ENCODE data around the gene GPR158. TPM values are rescaled to one million over a fixed set of nuclear protein-coding genes. Genes with fewer than 3 reads are reported as not detected.
A peak's percentile ranks its signal among the peaks of the same experiment; 100 is the strongest.
"Not testable (repeated sequence)": the region's sequence is repeated elsewhere in the genome, so short reads cannot be mapped to it uniquely, and the experiment has no call there.

GPR158 gene, protein sequence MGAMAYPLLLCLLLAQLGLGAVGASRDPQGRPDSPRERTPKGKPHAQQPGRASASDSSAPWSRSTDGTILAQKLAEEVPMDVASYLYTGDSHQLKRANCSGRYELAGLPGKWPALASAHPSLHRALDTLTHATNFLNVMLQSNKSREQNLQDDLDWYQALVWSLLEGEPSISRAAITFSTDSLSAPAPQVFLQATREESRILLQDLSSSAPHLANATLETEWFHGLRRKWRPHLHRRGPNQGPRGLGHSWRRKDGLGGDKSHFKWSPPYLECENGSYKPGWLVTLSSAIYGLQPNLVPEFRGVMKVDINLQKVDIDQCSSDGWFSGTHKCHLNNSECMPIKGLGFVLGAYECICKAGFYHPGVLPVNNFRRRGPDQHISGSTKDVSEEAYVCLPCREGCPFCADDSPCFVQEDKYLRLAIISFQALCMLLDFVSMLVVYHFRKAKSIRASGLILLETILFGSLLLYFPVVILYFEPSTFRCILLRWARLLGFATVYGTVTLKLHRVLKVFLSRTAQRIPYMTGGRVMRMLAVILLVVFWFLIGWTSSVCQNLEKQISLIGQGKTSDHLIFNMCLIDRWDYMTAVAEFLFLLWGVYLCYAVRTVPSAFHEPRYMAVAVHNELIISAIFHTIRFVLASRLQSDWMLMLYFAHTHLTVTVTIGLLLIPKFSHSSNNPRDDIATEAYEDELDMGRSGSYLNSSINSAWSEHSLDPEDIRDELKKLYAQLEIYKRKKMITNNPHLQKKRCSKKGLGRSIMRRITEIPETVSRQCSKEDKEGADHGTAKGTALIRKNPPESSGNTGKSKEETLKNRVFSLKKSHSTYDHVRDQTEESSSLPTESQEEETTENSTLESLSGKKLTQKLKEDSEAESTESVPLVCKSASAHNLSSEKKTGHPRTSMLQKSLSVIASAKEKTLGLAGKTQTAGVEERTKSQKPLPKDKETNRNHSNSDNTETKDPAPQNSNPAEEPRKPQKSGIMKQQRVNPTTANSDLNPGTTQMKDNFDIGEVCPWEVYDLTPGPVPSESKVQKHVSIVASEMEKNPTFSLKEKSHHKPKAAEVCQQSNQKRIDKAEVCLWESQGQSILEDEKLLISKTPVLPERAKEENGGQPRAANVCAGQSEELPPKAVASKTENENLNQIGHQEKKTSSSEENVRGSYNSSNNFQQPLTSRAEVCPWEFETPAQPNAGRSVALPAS (N-terminal part only)
- 10.8 and 12.3 TPM in 2 replicates for total RNA-seq (2014; rRNA removed; shearing (Covaris generic))
- 8.3 and 8.6 TPM in 2 replicates for polyA plus RNA-seq (2015; cell fraction: cytosol; rRNA removed)
- polyA plus RNA-seq (2015; cell fraction: nucleus; rRNA removed) = 9.5 and 9.7 TPM in 2 replicates

DNA sequence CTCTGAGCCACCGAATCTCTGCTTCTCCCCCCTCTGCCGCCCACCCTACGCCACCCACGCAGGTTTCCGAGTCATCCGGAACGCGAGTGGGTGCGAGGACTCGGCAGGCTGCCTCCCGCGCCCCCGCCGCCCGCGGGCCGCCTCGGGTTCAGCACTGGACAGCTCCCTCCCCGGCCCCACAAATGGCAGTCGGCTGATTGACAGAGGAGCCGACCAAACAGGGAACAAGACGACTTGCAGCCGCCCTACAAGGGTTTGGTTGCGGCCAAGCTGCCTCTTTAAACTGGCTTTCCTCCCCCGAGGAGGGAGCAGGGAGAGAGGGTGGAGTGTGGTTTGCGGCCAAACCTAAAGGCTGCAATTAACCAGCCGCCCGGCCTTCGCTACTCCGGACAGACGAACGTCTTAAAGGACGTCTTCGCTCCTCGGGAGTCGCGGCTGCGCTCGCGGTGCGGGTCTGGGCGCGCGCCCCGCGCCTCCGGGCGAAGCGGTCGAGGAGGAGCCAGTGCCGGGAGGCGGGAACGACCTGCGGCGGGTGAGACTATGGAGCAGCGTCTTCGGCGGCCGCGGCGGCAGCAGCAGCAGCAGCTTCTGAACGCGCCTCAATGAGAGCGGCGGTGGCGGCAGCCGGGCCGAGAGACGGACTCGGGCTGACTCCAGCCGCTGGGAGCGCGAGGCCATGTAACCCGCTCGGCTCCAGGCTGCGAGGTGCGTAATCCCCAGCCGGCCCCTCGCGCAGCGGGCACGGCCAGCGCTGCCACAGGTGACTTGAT, at the start of gene GPR158:
Gene GPR158, plus strand, starts transcription at position 541 of the 770 bp plus-strand sequence. CDS start 420 bp downstream, outside the sequence.
- peak; percentile 92 for DNase-seq (ENCODE audit: low read depth, low spot score)
- in situ Hi-C loops (cut with HindIII; ENCODE audit: low pct_unique_long_range_greater_than_20kb, low sequenced_read_pairs) = no loop called here

DNA sequence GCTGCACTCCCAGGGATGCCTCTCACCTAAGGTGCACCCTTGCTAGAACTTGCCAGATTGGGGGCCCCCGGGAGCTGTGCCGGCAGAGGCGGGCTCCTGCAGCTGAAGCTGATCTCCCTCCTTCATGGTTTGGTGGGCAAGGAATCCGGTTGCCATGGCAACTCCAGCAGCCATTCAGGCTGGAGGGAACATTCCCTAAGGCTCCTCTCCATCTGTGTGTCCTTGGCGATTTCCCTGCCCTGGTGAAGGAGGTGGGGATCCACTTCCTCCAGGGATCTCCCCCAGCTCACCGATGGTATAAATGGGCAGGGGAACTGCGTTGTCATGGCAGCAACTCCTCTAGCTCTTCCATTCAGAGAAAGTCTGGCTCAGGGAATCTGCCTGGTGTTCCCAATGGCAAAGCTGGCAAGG, 49.6 kb upstream of the GPR158 start:
- in situ Hi-C loops (cut with HindIII; ENCODE audit: low pct_unique_long_range_greater_than_20kb, low sequenced_read_pairs) = no loop called here
- no peak for DNase-seq (ENCODE audit: low read depth, low spot score)

DNA sequence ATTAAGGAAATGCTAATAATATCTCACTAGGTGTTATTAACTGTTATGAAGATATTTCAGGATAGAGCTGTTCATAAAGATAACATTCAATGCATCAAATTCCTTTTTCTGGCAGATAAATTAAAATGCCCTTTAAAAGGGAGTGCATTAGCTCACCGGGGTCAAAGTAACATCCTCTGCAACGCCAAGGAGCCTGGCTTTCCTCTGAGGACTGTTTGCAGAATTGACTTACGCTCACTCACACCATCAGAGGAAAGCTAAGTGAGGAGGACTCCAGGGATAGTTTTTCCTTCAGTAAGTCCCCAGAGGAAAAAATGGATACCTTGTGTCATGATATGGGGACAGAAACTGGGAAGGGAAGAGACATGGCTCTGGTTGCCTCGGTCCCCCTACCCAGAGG, 45.2 kb upstream of the GPR158 start:
- DNase-seq (ENCODE audit: low read depth, low spot score) = no peak
- in situ Hi-C loops (cut with HindIII; ENCODE audit: low pct_unique_long_range_greater_than_20kb, low sequenced_read_pairs) = no loop called here

DNA sequence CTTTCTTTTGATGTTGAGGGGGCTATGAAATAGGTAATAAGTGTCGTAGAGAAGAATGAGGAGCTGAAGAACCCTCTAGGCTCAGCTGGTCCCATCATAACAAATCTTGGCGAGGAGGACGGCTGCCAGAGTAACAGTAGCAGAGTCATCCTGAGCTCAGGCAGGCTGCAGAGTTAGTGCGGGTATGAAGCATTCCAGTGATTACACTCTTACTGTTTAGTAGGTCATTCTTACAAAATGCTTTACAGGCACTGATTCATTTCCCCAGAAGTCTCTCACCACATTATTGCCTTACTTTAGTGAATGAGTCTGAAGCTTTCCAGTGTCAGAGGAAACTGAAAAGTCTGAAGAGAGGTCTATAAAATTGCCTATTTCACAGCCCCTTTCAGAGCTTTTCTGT, 43.9 kb upstream of the GPR158 start:
- DNase-seq (ENCODE audit: low read depth, low spot score) = no peak
- in situ Hi-C loops (cut with HindIII; ENCODE audit: low pct_unique_long_range_greater_than_20kb, low sequenced_read_pairs) = no loop called here

DNA sequence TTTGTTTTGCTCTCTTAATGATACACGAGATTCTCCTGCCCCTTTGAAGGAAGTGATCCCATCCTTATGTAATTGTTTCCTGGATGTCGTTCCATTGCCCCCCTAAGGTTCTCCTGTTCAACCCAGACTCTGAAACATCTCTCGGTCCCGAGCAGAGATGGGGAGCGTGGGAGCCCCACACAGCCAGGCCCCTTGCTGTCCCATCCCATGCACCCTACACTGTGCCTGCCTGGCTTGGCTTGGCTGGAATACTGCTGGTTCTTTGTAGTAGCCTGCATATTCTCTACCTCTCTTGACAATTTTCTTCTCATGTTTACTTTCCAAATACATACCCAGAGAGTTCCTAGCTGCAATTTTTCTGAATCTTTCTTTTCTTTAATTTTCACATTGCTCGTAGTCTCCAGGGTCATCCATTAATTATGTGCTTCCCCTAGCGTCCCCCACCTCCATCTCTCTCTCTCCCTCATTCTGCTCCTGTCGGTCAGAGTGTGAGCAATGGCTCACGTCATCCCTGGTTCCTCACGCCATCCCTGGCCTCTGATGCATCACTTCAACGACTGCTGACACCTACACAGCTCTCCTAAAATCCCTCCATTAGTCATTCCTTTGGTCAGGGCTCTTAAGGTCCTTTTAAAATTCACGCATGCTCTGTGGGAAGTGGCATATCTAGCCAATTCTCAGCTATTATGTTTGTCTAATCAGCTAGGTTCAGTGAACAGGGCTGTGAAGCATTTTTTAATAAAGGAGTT, 32.5 kb upstream of the GPR158 start:
- DNase-seq (ENCODE audit: low read depth, low spot score) = no peak
- in situ Hi-C loops (cut with HindIII; ENCODE audit: low pct_unique_long_range_greater_than_20kb, low sequenced_read_pairs) = no loop called here

DNA sequence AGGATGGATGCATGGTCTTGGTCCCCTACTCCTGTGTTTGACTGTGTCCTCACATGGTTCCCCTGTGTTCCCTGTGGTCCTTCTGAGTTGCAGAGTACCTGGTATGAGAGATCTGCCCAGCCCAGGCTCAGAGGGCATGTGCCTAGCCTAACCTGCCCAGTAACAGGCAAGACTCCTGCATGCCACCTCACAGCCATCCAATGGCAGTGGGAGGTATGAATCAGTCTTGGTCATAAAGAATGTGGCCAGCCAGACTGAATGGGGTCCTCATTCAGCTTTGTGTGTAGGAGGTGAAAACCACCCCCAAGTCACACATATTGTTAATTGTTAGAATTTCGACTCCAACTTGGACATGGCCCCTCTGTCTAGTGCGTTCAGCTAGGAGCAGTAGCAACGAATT, 17.2 kb upstream of the GPR158 start:
- peak; percentile 21 for DNase-seq (ENCODE audit: low read depth, low spot score)
- in situ Hi-C loops (cut with HindIII; ENCODE audit: low pct_unique_long_range_greater_than_20kb, low sequenced_read_pairs) = no loop called here

DNA sequence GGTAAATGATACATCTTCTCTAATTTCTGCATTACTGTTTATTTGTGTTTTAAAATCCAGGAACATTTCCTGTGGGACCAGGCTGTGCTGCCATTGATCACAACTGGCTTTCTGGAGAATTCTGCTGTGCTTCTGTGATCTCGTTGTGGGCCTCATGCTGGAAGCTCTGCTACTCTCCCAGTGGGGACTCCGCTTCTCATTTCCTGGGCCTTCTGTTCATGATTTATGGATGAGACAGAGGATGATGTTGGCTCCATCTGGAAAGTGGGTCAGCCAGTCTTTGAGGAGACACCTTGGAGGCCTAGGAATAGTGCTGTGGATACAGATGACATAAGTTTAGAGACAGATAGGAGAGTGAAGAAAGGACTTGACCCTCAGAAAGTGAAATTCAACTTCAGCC, 15.2 kb upstream of the GPR158 start:
- in situ Hi-C loops (cut with HindIII; ENCODE audit: low pct_unique_long_range_greater_than_20kb, low sequenced_read_pairs) = no loop called here
- DNase-seq (ENCODE audit: low read depth, low spot score) = no peak

DNA sequence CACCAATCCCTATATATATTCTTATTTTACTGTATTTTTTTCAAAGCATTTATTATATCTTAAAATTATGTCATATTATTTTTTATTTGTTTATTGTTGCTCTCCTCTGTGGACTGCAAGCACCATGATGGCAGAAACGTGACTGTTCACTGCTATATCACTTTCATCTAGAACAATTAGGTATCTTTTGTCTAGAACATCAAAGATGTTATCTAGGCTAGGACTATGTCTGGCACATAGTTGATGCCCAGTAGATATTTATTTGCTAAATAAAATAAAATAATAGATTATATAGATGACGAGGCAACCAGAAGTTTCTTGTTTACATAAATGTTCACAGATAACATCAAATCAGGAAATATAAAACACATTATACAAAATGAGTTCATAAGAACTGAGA, 12.4 kb upstream of the GPR158 start:
- in situ Hi-C loops (cut with HindIII; ENCODE audit: low pct_unique_long_range_greater_than_20kb, low sequenced_read_pairs) = no loop called here
- DNase-seq (ENCODE audit: low read depth, low spot score) = no peak

DNA sequence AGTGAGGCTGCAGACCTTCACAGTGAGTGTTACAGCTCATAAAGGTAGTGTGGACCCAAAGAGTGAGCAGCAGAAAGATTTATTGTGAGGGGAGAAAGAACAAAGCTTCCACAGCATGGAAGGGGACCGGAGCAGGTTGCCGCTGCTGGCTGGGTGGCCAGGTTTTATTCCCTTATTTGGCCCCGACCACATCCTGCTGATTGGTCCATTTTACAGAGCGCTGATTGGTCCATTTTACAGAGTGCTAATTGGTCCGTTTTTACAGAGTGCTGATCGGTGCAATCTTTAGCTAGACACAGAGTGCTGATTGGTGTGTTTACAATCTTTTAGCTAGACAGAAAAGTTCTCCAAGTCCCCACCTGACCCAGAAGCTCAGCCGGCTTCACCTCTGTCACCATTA, 11.3 kb upstream of the GPR158 start:
- in situ Hi-C loops (cut with HindIII; ENCODE audit: low pct_unique_long_range_greater_than_20kb, low sequenced_read_pairs); DNase-seq (ENCODE audit: low read depth, low spot score): not testable (repeated sequence)

DNA sequence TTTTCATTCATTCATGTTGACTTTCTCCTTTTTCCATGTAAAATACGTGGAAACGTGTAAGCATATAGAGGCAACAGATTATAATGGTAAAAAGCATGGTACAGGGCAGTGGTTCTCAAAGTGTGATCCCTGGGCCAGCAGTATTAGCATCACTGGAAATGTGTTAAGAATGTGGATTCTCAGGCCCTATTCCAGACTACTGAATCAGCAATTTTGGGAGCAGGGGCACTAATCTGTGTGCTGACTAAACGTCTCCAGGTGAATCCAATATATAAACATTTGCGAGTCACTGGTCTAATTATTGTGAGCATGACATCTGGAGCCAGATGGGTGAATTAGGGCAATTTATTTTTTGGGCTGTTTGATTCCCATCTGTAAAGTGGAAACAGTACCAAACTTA, 5.1 kb upstream of the GPR158 start:
- in situ Hi-C loops (cut with HindIII; ENCODE audit: low pct_unique_long_range_greater_than_20kb, low sequenced_read_pairs) = no loop called here
- DNase-seq (ENCODE audit: low read depth, low spot score) = no peak

DNA sequence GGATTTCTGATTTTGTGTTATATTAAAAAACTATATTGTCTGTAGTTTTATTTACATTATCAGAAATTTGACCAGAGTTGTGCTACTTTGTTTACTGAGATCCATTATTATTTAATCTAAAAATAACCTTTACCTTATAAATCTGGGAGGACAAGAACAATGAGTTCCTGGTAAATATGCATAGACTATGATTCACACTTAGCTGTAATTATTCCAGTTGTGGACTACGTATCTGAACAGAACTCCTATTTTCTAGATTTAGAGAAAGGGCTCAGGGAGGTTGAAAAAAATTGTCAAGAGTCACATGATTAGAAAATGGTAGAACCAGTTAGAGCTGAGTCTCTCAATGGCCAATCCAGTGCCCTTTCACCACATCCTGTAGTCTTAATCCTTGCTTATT, 4.2 kb upstream of the GPR158 start:
- no peak for DNase-seq (ENCODE audit: low read depth, low spot score)
- in situ Hi-C loops (cut with HindIII; ENCODE audit: low pct_unique_long_range_greater_than_20kb, low sequenced_read_pairs) = no loop called here

DNA sequence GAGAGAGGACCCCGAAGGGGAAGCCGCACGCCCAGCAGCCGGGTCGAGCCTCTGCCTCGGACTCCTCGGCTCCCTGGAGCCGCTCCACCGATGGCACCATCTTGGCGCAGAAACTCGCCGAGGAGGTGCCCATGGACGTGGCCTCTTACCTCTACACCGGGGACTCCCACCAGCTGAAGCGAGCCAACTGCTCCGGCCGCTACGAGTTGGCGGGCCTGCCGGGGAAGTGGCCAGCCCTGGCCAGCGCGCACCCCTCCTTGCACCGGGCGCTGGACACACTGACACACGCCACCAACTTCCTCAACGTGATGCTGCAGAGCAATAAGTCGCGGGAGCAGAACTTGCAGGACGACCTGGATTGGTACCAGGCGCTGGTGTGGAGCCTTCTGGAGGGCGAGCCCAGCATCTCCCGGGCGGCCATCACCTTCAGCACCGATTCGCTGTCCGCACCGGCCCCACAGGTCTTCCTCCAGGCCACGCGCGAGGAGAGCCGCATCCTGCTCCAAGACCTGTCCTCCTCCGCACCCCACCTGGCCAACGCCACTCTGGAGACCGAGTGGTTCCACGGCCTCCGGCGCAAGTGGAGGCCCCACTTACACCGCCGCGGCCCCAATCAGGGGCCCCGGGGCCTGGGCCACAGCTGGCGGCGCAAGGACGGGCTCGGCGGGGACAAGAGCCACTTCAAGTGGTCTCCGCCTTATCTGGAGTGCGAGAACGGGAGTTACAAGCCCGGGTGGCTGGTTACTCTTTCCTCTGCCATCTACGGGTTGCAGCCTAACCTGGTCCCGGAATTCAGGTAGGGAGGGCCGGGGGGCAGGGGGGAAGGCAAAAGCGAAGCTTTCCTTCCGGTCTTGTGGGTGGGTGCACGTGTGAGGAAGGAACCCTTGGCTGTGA, 973 bp downstream of the GPR158 start:
- in situ Hi-C loops (cut with HindIII; ENCODE audit: low pct_unique_long_range_greater_than_20kb, low sequenced_read_pairs) = no loop called here
- peak; percentile 19 for DNase-seq (ENCODE audit: low read depth, low spot score)

DNA sequence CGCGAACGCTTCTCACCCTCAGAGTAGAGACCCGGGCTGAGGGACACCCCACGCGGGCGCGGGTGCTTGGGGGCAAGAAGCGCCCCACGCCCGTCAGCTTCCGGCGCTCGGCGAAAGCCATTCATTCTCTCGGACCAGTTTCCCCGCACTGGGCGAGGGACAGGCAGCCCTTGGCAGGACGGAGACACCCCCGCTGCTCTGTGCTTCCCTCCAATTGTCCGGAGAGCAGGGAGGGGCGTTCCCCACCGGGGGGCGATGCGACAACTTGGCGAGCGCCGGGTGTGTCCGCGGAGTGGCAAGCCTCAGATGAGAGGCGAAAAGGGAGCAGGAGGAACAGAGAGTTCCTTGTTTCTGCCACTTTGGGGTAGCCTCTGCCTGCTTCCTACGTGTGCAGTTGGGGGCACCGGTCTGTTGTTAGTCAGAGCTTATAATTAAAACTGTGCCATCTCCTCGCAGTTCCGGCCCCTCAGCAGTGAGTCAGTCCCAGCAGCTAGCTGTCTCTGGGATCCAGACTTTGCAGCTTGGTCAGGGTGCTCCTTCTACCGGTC, 1.7 kb downstream of the GPR158 start:
- in situ Hi-C loops (cut with HindIII; ENCODE audit: low pct_unique_long_range_greater_than_20kb, low sequenced_read_pairs) = no loop called here
- DNase-seq (ENCODE audit: low read depth, low spot score) = peak; percentile 22

DNA sequence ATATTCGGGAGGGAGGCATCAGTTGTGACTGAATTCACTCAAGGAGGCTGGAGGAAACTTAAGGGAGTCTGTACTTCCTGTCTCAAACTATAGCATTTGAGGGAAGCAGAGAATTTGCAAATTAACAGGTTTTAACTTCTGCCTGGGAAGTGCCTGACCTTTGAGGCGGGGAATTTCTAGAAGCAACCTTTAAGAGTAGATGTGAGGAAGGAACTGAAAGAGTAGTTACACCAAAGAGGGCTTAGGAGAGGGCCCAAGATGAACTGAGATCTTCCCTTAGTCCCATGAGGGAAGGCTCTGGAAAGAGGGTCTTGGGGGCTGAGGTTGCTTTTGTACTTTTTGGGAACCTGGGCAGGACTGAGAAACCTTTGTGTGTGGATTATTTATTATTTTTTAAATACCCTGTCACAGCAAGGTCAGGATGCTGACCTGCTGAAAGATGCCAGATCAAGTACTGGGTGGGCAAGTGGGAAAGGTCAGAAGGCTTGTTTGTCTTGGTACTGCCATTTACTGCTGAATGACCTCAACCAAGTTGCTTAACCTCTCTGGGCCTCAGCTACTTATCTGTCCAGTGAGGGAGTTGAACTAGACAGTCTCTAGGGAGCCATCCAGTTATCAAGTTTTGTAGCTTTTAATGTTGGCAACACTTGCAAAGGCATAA, 2.4 kb downstream of the GPR158 start:
- in situ Hi-C loops (cut with HindIII; ENCODE audit: low pct_unique_long_range_greater_than_20kb, low sequenced_read_pairs) = no loop called here
- peak; percentile 15 for DNase-seq (ENCODE audit: low read depth, low spot score)

DNA sequence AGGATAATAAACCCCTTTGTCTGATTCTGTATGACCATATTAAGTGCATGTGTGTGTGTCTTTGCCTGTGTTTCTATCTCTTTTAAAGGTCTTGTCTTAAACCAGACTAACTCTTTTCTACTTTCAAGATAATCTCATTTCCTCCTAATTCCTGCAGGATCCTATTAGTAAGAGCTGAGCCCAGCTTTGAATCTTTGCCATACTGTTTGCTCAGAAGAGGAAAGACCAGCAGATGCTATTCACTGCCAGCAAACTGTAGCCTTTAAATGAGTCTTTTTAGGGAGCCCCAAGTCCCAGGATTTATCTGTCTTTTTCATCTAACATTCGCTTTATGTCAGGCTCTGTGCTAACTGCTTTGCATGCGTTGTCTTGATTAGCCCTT, 2.9 kb downstream of the GPR158 start:
- in situ Hi-C loops (cut with HindIII; ENCODE audit: low pct_unique_long_range_greater_than_20kb, low sequenced_read_pairs) = no loop called here
- DNase-seq (ENCODE audit: low read depth, low spot score) = no peak

Measured in SK-MEL-5 (cell line).